ENCODE data around the gene DCLK1. TPM values are rescaled to one million over a fixed set of nuclear protein-coding genes. Genes with fewer than 3 reads are reported as not detected.

The DCLK1 gene
- total and polyA plus RNA-seq, 7 donors, result 0.98 to 15.1 (median 3.9) TPM

DNA sequence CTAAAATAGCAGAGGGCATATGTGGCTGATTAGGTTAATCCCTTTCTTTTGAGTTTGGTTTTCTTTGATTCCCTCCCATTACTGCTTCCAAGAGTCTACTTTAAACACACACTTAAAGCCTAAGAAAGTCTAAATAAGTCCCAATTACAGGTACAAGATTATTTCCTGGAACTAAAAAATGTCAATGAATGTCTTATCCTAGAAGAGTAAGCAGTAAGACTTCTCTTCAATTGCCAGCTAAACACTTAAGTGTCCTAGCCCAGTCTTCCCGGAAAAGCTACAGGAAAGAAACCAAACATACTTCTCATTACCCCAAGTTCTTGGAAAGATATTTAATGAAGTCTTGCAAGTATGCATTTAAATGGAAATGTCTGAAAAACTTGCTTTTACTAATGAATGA, 233.1 kb downstream of the DCLK1 start:
- H3K9me3 ChIP-seq, result no peaks in the 10 kb centered on the region
- H3K4me1 ChIP-seq, result no peaks in the 10 kb centered on the region
- intact Hi-C loops (cut with DNase I), result no loop called here
- 85 to 91% (median 90%) methylated on average over 1 of the region's 1 CpG for WGBS, 3 donors
- TF ChIP-seq, protein P1, sequence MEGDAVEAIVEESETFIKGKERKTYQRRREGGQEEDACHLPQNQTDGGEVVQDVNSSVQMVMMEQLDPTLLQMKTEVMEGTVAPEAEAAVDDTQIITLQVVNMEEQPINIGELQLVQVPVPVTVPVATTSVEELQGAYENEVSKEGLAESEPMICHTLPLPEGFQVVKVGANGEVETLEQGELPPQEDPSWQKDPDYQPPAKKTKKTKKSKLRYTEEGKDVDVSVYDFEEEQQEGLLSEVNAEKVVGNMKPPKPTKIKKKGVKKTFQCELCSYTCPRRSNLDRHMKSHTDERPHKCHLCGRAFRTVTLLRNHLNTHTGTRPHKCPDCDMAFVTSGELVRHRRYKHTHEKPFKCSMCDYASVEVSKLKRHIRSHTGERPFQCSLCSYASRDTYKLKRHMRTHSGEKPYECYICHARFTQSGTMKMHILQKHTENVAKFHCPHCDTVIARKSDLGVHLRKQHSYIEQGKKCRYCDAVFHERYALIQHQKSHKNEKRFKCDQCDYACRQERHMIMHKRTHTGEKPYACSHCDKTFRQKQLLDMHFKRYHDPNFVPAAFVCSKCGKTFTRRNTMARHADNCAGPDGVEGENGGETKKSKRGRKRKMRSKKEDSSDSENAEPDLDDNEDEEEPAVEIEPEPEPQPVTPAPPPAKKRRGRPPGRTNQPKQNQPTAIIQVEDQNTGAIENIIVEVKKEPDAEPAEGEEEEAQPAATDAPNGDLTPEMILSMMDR (IDR thresholded peaks at IDR 0.05), result no peak
- H3K36me3 ChIP-seq (ENCODE audit: insufficient read depth in 1 of 2, low read depth in 1 of 2), result no peaks in the 10 kb centered on the region
- no peaks in the 10 kb centered on the region for H3K27me3 ChIP-seq (ENCODE audit: insufficient read depth in 3 of 3, low read length in 2 of 3)
- ATAC-seq (no peak), DNase-seq (no peak)
- no peak overlapping the region for H3K27ac ChIP-seq
- no peak overlapping the region for H3K4me3 ChIP-seq

GRCh38 chr13:35894636-35895035, 236.5 kb downstream of the DCLK1 start:
- no peak overlapping the region for H3K27ac ChIP-seq
- H3K4me1 ChIP-seq, result no peaks in the 10 kb centered on the region
- TF ChIP-seq, protein P1 (IDR thresholded peaks at IDR 0.05), result no peak
- WGBS, 3 donors, result 75 to 85% (median 83%) methylated on average over 2 to 3 of the region's 3 CpGs
- H3K9me3 ChIP-seq, result no peaks in the 10 kb centered on the region
- intact Hi-C loops (cut with DNase I), result no loop called here
- no peaks in the 10 kb centered on the region for H3K27me3 ChIP-seq (ENCODE audit: insufficient read depth in 3 of 3, low read length in 2 of 3)
- H3K4me3 ChIP-seq, result no peak overlapping the region
- no peak for DNase-seq
- ATAC-seq, result no peak
- no peaks in the 10 kb centered on the region for H3K36me3 ChIP-seq (ENCODE audit: insufficient read depth in 1 of 2, low read depth in 1 of 2)

GRCh38 chr13:35892837-35893814, 238.1 kb downstream of the DCLK1 start:
- Histone ChIP-seq H3K4me1 (no peaks in the 10 kb centered on the region), H3K36me3 (ENCODE audit: insufficient read depth in 1 of 2, low read depth in 1 of 2) (no peaks in the 10 kb centered on the region), H3K9me3 (no peaks in the 10 kb centered on the region), H3K27ac (no peak overlapping the region), H3K27me3 (ENCODE audit: insufficient read depth in 3 of 3, low read length in 2 of 3) (no peaks in the 10 kb centered on the region), H3K4me3 (no peak overlapping the region)
- TF ChIP-seq, protein P1 (IDR thresholded peaks at IDR 0.05), result no peak
- 86 to 89% (median 87%) methylated on average over 6 of the region's 6 CpGs for WGBS, 3 donors
- intact Hi-C loops (cut with DNase I), result no loop called here
- ATAC-seq (no peak), DNase-seq (no peak)

GRCh38 chr13:35891507-35892441, 239.4 kb downstream of the DCLK1 start:
- no peaks in the 10 kb centered on the region for H3K27me3 ChIP-seq (ENCODE audit: insufficient read depth in 3 of 3, low read length in 2 of 3)
- TF ChIP-seq, protein P1 (IDR thresholded peaks at IDR 0.05), result no peak
- H3K4me1 ChIP-seq, result no peaks in the 10 kb centered on the region
- no peak overlapping the region for H3K27ac ChIP-seq
- no peak for ATAC-seq
- no peak overlapping the region for H3K4me3 ChIP-seq
- no peaks in the 10 kb centered on the region for H3K36me3 ChIP-seq (ENCODE audit: insufficient read depth in 1 of 2, low read depth in 1 of 2)
- WGBS, 3 donors, result 76 to 80% (median 77%) methylated on average over 12 of the region's 12 CpGs
- intact Hi-C loops (cut with DNase I), result no loop called here
- no peak for DNase-seq
- no peaks in the 10 kb centered on the region for H3K9me3 ChIP-seq
